Measurements from ENCODE around the gene SHMT1. TPM values are rescaled to one million over a fixed set of nuclear protein-coding genes. Genes with fewer than 3 reads are reported as not detected.

The SHMT1 gene
- 8.5 and 11.7 TPM in 2 replicates for total RNA-seq

GRCh38 chr17:18363101-18364049, at the start of gene SHMT1:
Gene SHMT1 (minus strand): TSS chr17:18363550. CDS start chr17:18355981, 7,569 bp downstream.

GRCh38 chr17:18377437-18378204, 14.3 kb upstream of the SHMT1 start, which contains the start of gene EVPLL:
Gene EVPLL (plus strand): TSS chr17:18377778. CDS start chr17:18380938, 3,160 bp downstream.

GRCh38 chr17:18314731-18315561, 48.4 kb downstream of the SHMT1 start, which contains the start of the genes SMCR8 and TOP3A:
Gene SMCR8 (plus strand): TSS chr17:18315293. CDS start chr17:18315790, 497 bp downstream.
Gene TOP3A (minus strand): TSS chr17:18314994. CDS start chr17:18314778, 216 bp downstream.

Other genes starting within 250 kb of the SHMT1 start
- 123 and 127 TPM in 2 replicates for gene ALKBH5, start 179.7 kb downstream of the SHMT1 start, total RNA-seq
- 16.1 and 31.9 TPM in 2 replicates for gene LLGL1, start 137.9 kb downstream of the SHMT1 start, total RNA-seq
- 383 and 510 TPM in 2 replicates for gene FLII, start 104.8 kb downstream of the SHMT1 start, total RNA-seq
- 13.8 and 16.1 TPM in 2 replicates for gene MIEF2, start 102.9 kb downstream of the SHMT1 start, total RNA-seq
- gene TOP3A, start 48.6 kb downstream of the SHMT1 start, total RNA-seq = 19.1 and 22.8 TPM in 2 replicates
- gene SMCR8, start 48.3 kb downstream of the SHMT1 start, total RNA-seq = 19.5 and 37.1 TPM in 2 replicates
- 1.4 and 2.3 TPM in 2 replicates for gene EVPLL, start 14.2 kb upstream of the SHMT1 start, total RNA-seq
- under 0.01 and 0.21 TPM in 2 replicates for gene LGALS9C, start 113.2 kb upstream of the SHMT1 start, total RNA-seq

All from nasal cavity respiratory epithelium epithelial cell of viscerocranial mucosa (primary cell).